K562 (cell line): ENCODE results near the gene SCAPER. TPM values are rescaled to one million over a fixed set of nuclear protein-coding genes. Genes with fewer than 3 reads are reported as not detected.

Source experiments
- ATAC-seq: fragments of 200-7000 bp; cut with Tn5 transposase; 3 replicates; pipeline ENCODE4 v1.9.1; 2020; ENCODE audit warnings: moderate library complexity
- BruUV-seq: library from RNA; stranded (reverse); fragments of 400-500 nt; replicated peaks from 2 replicates; lab custom pipeline; 2021; lab: Mats Ljungman, UMichigan
- CTCF ChIA-PET: fragments of 300-600 bp; formaldehyde crosslinking; extraction: SDS; loops from one replicate; lab custom pipeline; 2021; ENCODE audit warnings: low intra/inter-chr PET ratio; lab: Yijun Ruan, JAX
- POLR2A ChIA-PET: fragments of 300-600, 350-650 bp; sonication (Branson Sonifier 250); formaldehyde crosslinking; extraction: SDS; loops from one replicate; lab custom pipeline; 2021; ENCODE audit warnings: antibody characterized with exemption, inconsistent platforms; lab: Yijun Ruan, JAX
- DNase-seq, 4 experiments: peaks; one replicate each; pipeline versions ENCODE4 v3.0.0 to v3.0.0-alpha.2; 2011 to 2018; ENCODE audit warnings: low spot score in 3 of 4, mixed read lengths in 3 of 4; ENCODE audit errors: extremely low read depth in 1 of 4
- FAIRE-seq: peaks from 2 replicates; lab custom pipeline; 2011; peaks lifted over from hg19 to GRCh38; lab: Jason Lieb, UNC
- H2AFZ ChIP-seq: 2 replicates; pipeline ENCODE4 v1.6.0; 2011; ENCODE audit warnings: low read depth, low read length, control low read depth, inconsistent platforms
- H3K27ac ChIP-seq: fragments of 200-600 bp; 3 replicates; pipeline ENCODE4 v1.8.0; 2011; ENCODE audit warnings: low read depth, mild to moderate bottlenecking, control low read depth, inconsistent platforms, low read length, moderate library complexity, mixed read lengths; ENCODE audit errors: extremely low read depth
- H3K27me3 ChIP-seq, 2 experiments: fragments of 300-600 bp in 1 of 2; 2 replicates in 1 of 2; 3 replicates in 1 of 2; pipeline versions ENCODE4 v1.6.0 to v1.8.0; 2011; ENCODE audit warnings: inconsistent platforms in 2 of 2, low read length in 2 of 2, mild to moderate bottlenecking in 1 of 2, mixed read lengths in 1 of 2, moderate library complexity in 1 of 2; ENCODE audit not compliant: control insufficient read depth in 2 of 2, insufficient read depth in 2 of 2
- H3K36me3 ChIP-seq: fragments of 300-600 bp; 3 replicates; pipeline ENCODE4 v1.8.0; 2011; ENCODE audit warnings: mild to moderate bottlenecking, low read length, inconsistent platforms; ENCODE audit not compliant: control insufficient read depth, insufficient read depth
- H3K4me1 ChIP-seq, 2 experiments: fragments of 200-600 bp in 1 of 2; replicated peaks in 1 of 2; 2 replicates in 1 of 2; 3 replicates in 1 of 2; pipeline versions ENCODE4 v1.5.1 to v1.8.0; 2011; ENCODE audit warnings: inconsistent platforms in 2 of 2, low read length in 2 of 2, mild to moderate bottlenecking in 1 of 2, mixed read lengths in 1 of 2, moderate library complexity in 1 of 2; ENCODE audit not compliant: control insufficient read depth in 2 of 2, insufficient read depth in 2 of 2
- H3K4me2 ChIP-seq: 2 replicates; pipeline ENCODE4 v1.6.1; 2011; ENCODE audit warnings: low read length, control low read depth, inconsistent platforms, mixed read lengths; ENCODE audit not compliant: insufficient read depth
- H3K4me3 ChIP-seq: fragments of 200-600 bp; sonication (generic), shearing (Covaris generic); 2 replicates; pipeline ENCODE4 v1.5.1; 2016; ENCODE audit warnings: control low read depth, inconsistent platforms
- H3K79me2 ChIP-seq: fragments of 200-600 bp; 3 replicates; pipeline ENCODE4 v1.8.0; 2011; ENCODE audit warnings: low read length, inconsistent platforms; ENCODE audit not compliant: control insufficient read depth, insufficient read depth
- H3K9ac ChIP-seq, 2 experiments: 2 replicates each; pipeline versions ENCODE4 v1.6.0 to v1.6.1; 2011; ENCODE audit warnings: low read depth in 2 of 2, low read length in 2 of 2, control low read depth in 1 of 2, inconsistent platforms in 1 of 2, mild to moderate bottlenecking in 1 of 2, mixed read lengths in 1 of 2; ENCODE audit not compliant: insufficient read depth in 1 of 2
- H3K9me1 ChIP-seq: one replicate; pipeline ENCODE4 v1.6.0; 2011; ENCODE audit warnings: inconsistent platforms, mild to moderate bottlenecking, low read length, moderate library complexity; ENCODE audit not compliant: control insufficient read depth, insufficient read depth
- H3K9me3 ChIP-seq: replicated peaks from 2 replicates; pipeline ENCODE4 v1.5.1; 2011; ENCODE audit warnings: low read depth, low read length, inconsistent platforms; ENCODE audit not compliant: control insufficient read depth, insufficient read depth
- H4K20me1 ChIP-seq: replicated peaks from 2 replicates; pipeline ENCODE4 v1.6.1; 2011; ENCODE audit warnings: low read length, inconsistent platforms, mixed read lengths; ENCODE audit not compliant: control insufficient read depth, insufficient read depth
- CCNT2 ChIP-seq: IDR thresholded peaks from 2 replicates; pipeline ENCODE4 v1.6.1; 2011; ENCODE audit warnings: borderline replicate concordance, low read depth, mild to moderate bottlenecking, moderate library complexity, mixed read lengths, low read length; ENCODE audit not compliant: insufficient read length; ENCODE audit errors: extremely low read depth
- NEUROD1 ChIP-seq: fragments of 150-350 bp; IDR thresholded peaks from 2 replicates; pipeline ENCODE4 v1.6.1; 2014; ENCODE audit warnings: borderline replicate concordance, low read length, low read depth; ENCODE audit not compliant: partially characterized antibody
- NFIX ChIP-seq: fragments of 250-450 bp; sonication (Bioruptor Pico); IDR thresholded peaks from 2 replicates; pipeline ENCODE4 v1.4.0; 2020; ENCODE audit warnings: low read depth, mild to moderate bottlenecking, moderate library complexity
- RBFOX2 ChIP-seq: fragments of 200-400 bp; formaldehyde crosslinking; IDR thresholded peaks from 2 replicates; pipeline ENCODE4 v1.6.1; 2017; ENCODE audit warnings: low read depth, mild to moderate bottlenecking, low read length, moderate library complexity
- RFX7 ChIP-seq: fragments of 250-450 bp; sonication (Bioruptor Pico); IDR thresholded peaks from 2 replicates; pipeline ENCODE4 v1.5.1; 2021; ENCODE audit warnings: mild to moderate bottlenecking
- TFAM ChIP-seq: fragments of 250-450 bp; sonication (Bioruptor Pico); conservative IDR thresholded peaks from 2 replicates; pipeline ENCODE4 v1.5.0; 2021; ENCODE audit warnings: mild to moderate bottlenecking, moderate library complexity
- ZNF174 ChIP-seq: fragments of 250-450 bp; sonication (Bioruptor Pico); IDR thresholded peaks from 2 replicates; pipeline ENCODE4 v1.4.0; 2020; ENCODE audit warnings: mild to moderate bottlenecking
- ZNF24 ChIP-seq: fragments of 450-650 bp; IDR thresholded peaks from 2 replicates; pipeline ENCODE4 v1.6.1; 2016
- ZNF384 ChIP-seq: IDR thresholded peaks from 2 replicates; pipeline ENCODE4 v1.6.1; 2012; ENCODE audit warnings: low read depth, low read length, improper control_type of control experiment
- WGBS: fragments of 100-300 bp; shearing (Covaris generic); methylation state at CpG from one replicate; pipeline ENCODE4 v1.1.6; 2016; ENCODE audit warnings: low coverage, mixed read lengths; ENCODE audit not compliant: insufficient coverage; ENCODE audit errors: missing lambda C conversion rate; 5-methylcytosine and 5-hydroxymethylcytosine counted together
- in situ Hi-C: fragments of 300-500 bp; cut with MboI; formaldehyde crosslinking; loops from 4 replicates; pipeline ENCODE4 v1.15.0; 2018; ENCODE audit warnings: inconsistent platforms, mixed read lengths
- intact Hi-C: fragments of 100-400 bp; cut with micrococcal nuclease; formaldehyde crosslinking; loops from 2 replicates; pipeline ENCODE4 v1.14.2; 2022
- polyA plus RNA-seq, 8 experiments: library from polyadenylated mRNA; depleted of rRNA in 4 of 8; stranded (reverse) in 5 of 8; unstranded in 3 of 8; fragments of >200 nt; fragmentation: Nextera tagmentation in 2 of 8; fragmentation: Illumina TruSeq in 1 of 8; extraction: Ambion mirVana in 2 of 8; extraction: Trizol in 1 of 8; gene quantifications; 2 replicates each; pipeline versions ENCODE4 v1.2.1 to v1.2.3, GENCODE V29; 2011 to 2014; ENCODE audit warnings: inconsistent platforms in 1 of 8, missing spikeins in 1 of 8
- total RNA-seq, 7 experiments: library from RNA; depleted of rRNA in 6 of 7; stranded (reverse); fragments of >200 nt in 6 of 7; fragmentation: Illumina TruSeq in 2 of 7; extraction: Trizol in 2 of 7; gene quantifications; 2 replicates each; pipeline versions ENCODE4 v1.2.1 to v1.2.3, GENCODE V29; 2011 to 2021; ENCODE audit warnings: low replicate concordance in 1 of 7
- TF ChIP-seq, protein P1 (sequence below): sonication (generic); formaldehyde crosslinking; IDR thresholded peaks from 2 replicates; pipeline ENCODE4 v1.8.0; 2022; ENCODE audit warnings: mild to moderate bottlenecking, missing genetic modification reagents, borderline replicate concordance
- TF ChIP-seq, protein P2 (sequence below): fragments of 150-350 bp; IDR thresholded peaks from 2 replicates; pipeline ENCODE4 v1.6.1; 2014; ENCODE audit warnings: low read depth, mild to moderate bottlenecking, low read length, borderline replicate concordance

SCAPER gene
- total and polyA plus RNA-seq, 9 of the 15 experiments (the other 6 are each of a cell fraction or from before 2014, with no cell fraction given) = 1.3 to 5.7 (median 3.2) TPM

DNA sequence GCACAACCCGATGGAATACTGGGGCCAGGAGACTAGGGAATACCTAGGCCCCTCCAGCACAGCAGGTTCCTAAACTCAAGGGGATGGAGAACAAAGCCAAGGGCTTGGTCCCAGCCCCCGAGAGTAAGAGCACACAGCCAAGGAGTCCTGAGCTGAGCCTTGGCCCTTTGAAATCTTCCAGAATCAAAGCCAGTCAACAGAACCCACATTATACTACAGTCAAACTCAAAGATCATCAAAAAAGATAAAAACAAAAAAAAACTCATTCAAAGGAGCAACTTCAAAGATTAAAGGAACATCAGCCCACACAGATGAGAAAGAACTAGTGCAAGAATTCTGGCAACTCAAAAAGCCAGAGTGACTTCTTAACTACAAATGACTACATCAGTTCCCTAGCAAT is 351.6 kb downstream of the SCAPER start:
- no peak overlapping the region for H3K27ac ChIP-seq
- no peaks in the 10 kb centered on the region for H3K9me3 ChIP-seq
- H3K4me3 ChIP-seq = no peak overlapping the region
- no peaks in the 10 kb centered on the region for H3K27me3 ChIP-seq
- no peak overlapping the region for H3K4me2 ChIP-seq
- no peak for ATAC-seq
- ChIA-PET POLR2A (no interaction called here), CTCF (no interaction called here)
- no peaks in the 10 kb centered on the region for H4K20me1 ChIP-seq
- in situ Hi-C loops = no loop called here
- BruUV-seq = no TSS peak
- no peaks in the 10 kb centered on the region for H3K9me1 ChIP-seq
- no peaks in the 10 kb centered on the region for H3K36me3 ChIP-seq
- H3K79me2 ChIP-seq = no peaks in the 10 kb centered on the region
- TF ChIP-seq ZNF24 = no peak
- no peak for TF ChIP-seq TFAM (CRISPR knock-in tag)
- no peak for TF ChIP-seq CCNT2
- TF ChIP-seq ZNF174 (CRISPR knock-in tag) = no peak
- no peak for TF ChIP-seq NEUROD1
- TF ChIP-seq RBFOX2 = no peak
- TF ChIP-seq, protein P1, sequence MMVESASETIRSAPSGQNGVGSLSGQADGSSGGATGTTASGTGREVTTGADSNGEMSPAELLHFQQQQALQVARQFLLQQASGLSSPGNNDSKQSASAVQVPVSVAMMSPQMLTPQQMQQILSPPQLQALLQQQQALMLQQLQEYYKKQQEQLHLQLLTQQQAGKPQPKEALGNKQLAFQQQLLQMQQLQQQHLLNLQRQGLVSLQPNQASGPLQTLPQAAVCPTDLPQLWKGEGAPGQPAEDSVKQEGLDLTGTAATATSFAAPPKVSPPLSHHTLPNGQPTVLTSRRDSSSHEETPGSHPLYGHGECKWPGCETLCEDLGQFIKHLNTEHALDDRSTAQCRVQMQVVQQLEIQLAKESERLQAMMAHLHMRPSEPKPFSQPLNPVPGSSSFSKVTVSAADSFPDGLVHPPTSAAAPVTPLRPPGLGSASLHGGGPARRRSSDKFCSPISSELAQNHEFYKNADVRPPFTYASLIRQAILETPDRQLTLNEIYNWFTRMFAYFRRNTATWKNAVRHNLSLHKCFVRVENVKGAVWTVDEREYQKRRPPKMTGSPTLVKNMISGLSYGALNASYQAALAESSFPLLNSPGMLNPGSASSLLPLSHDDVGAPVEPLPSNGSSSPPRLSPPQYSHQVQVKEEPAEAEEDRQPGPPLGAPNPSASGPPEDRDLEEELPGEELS (CRISPR knock-in tag) = no peak
- TF ChIP-seq ZNF384 = no peak
- TF ChIP-seq RFX7 (CRISPR knock-in tag) = no peak
- TF ChIP-seq, protein P2, sequence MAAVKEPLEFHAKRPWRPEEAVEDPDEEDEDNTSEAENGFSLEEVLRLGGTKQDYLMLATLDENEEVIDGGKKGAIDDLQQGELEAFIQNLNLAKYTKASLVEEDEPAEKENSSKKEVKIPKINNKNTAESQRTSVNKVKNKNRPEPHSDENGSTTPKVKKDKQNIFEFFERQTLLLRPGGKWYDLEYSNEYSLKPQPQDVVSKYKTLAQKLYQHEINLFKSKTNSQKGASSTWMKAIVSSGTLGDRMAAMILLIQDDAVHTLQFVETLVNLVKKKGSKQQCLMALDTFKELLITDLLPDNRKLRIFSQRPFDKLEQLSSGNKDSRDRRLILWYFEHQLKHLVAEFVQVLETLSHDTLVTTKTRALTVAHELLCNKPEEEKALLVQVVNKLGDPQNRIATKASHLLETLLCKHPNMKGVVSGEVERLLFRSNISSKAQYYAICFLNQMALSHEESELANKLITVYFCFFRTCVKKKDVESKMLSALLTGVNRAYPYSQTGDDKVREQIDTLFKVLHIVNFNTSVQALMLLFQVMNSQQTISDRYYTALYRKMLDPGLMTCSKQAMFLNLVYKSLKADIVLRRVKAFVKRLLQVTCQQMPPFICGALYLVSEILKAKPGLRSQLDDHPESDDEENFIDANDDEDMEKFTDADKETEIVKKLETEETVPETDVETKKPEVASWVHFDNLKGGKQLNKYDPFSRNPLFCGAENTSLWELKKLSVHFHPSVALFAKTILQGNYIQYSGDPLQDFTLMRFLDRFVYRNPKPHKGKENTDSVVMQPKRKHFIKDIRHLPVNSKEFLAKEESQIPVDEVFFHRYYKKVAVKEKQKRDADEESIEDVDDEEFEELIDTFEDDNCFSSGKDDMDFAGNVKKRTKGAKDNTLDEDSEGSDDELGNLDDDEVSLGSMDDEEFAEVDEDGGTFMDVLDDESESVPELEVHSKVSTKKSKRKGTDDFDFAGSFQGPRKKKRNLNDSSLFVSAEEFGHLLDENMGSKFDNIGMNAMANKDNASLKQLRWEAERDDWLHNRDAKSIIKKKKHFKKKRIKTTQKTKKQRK = no peak
- no peak for TF ChIP-seq NFIX (CRISPR knock-in tag)
- no peak for FAIRE-seq
- intact Hi-C loops = no loop called here
- DNase-seq = no peak
- no peak overlapping the region for H3K9ac ChIP-seq
- 0% methylated on average over 1 of the region's 2 CpGs for WGBS
- no peaks in the 10 kb centered on the region for H3K4me1 ChIP-seq
- H2AFZ ChIP-seq = no peak overlapping the region
